Spleen (tissue), 11 donors: ENCODE data around the gene SAFB. TPM values are rescaled to one million over a fixed set of nuclear protein-coding genes. Genes with fewer than 3 reads are reported as not detected.
A peak's percentile ranks its signal among the peaks of the same experiment; 100 is the strongest.

Experiments
- DNase-seq: peaks from one replicate; pipeline ENCODE4 v3.0.0-alpha.2; 2020
- H3K27ac ChIP-seq, 8 donors: fragments of 200-600 bp; sonication (generic) in 7 of 8; 1 replicate in 4 of 8; 2 replicates in 4 of 8; pipeline versions ENCODE4 v1.5.0 to v1.8.0; 2016 to 2021; ENCODE audit warnings: inconsistent platforms in 4 of 8, mild to moderate bottlenecking in 4 of 8, moderate library complexity in 1 of 8
- H3K27me3 ChIP-seq, 7 donors: fragments of 200-600 bp; sonication (generic) in 6 of 7; replicated peaks in 1 of 7; 1 replicate in 4 of 7; 2 replicates in 3 of 7; pipeline versions ENCODE4 v1.5.0 to v1.8.0; 2016 to 2021; ENCODE audit warnings: inconsistent platforms in 3 of 7, mild to moderate bottlenecking in 1 of 7
- H3K36me3 ChIP-seq, 6 donors: fragments of 200-600 bp; sonication (generic) in 5 of 6; 1 replicate in 4 of 6; 2 replicates in 2 of 6; pipeline versions ENCODE4 v1.5.0 to v1.8.0; 2016 to 2021; ENCODE audit warnings: inconsistent platforms in 2 of 6
- H3K4me1 ChIP-seq, 6 donors: fragments of 200-600 bp; sonication (generic) in 5 of 6; 1 replicate in 3 of 6; 2 replicates in 3 of 6; pipeline versions ENCODE4 v1.5.0 to v1.8.0; 2016 to 2021; ENCODE audit warnings: inconsistent platforms in 3 of 6
- H3K4me3 ChIP-seq, 8 donors: fragments of 200-600 bp; sonication (generic) in 7 of 8; 1 replicate in 4 of 8; 2 replicates in 4 of 8; pipeline versions ENCODE4 v1.5.0 to v1.8.0; 2016 to 2021; ENCODE audit warnings: inconsistent platforms in 4 of 8, mild to moderate bottlenecking in 4 of 8, moderate library complexity in 2 of 8
- H3K9me3 ChIP-seq, 8 donors: fragments of 200-600 bp; sonication (generic) in 7 of 8; 1 replicate in 4 of 8; 2 replicates in 4 of 8; pipeline versions ENCODE4 v1.5.0 to v1.8.0; 2016 to 2021; ENCODE audit warnings: inconsistent platforms in 4 of 8
- POLR2A ChIP-seq, 3 donors: fragments of 450-650 bp; IDR thresholded peaks; one replicate each; pipeline ENCODE4 v1.5.1; 2017; ENCODE audit warnings: antibody characterized with exemption in 3 of 3, mild to moderate bottlenecking in 1 of 3
- POLR2AphosphoS5 ChIP-seq, 3 donors: sonication (generic); formaldehyde crosslinking; IDR thresholded peaks; one replicate each; pipeline ENCODE4 v1.5.1; 2017; ENCODE audit warnings: antibody characterized with exemption in 3 of 3
- WGBS, 5 donors: extraction: QIAGEN DNeasy Blood & Tissue Kit in 3 of 5; methylation state at CpG; one replicate each; pipeline versions ENCODE4 v1.1.5 to v1.1.7; 2013 to 2018; 5-methylcytosine and 5-hydroxymethylcytosine counted together
- intact Hi-C: fragments of 100-400 bp; cut with DNase I; formaldehyde crosslinking; loops from one replicate; pipeline ENCODE4 v1.15.0; 2023; ENCODE audit warnings: low total_unique reads
- polyA plus RNA-seq, 3 donors: library from polyadenylated mRNA; stranded (reverse); fragments of 200-250 nt; gene quantifications; one replicate each; pipeline ENCODE4 v1.2.1, GENCODE V29; 2013
- total RNA-seq, 7 donors: library from RNA; depleted of rRNA in 3 of 7; stranded (reverse); fragments of >200 nt in 3 of 7; fragmentation: NEBNext Ultra II Directional in 4 of 7; extraction: Animal tissue kit (Norgen Biotek cat#: 25700) in 4 of 7; gene quantifications; one replicate each; pipeline versions ENCODE4 v1.1.0 to v1.2.1, GENCODE V29; 2016 to 2021
- TF ChIP-seq, protein P1 (sequence below), 11 experiments: fragments of 200-600 bp in 7 of 11; fragments of 450-650 bp in 4 of 11; sonication (generic) in 4 of 11; IDR thresholded peaks in 8 of 11; conservative IDR thresholded peaks in 3 of 11; 1 replicate in 7 of 11; 2 replicates in 4 of 11; pipeline versions ENCODE4 v1.4.0 to v1.8.0; 2016 to 2021; ENCODE audit warnings: antibody characterized with exemption in 11 of 11, inconsistent platforms in 4 of 11, mild to moderate bottlenecking in 1 of 11
- donor health status: healthy with polysubstance abuse.
- donor health status: DM: no; HTN: no; CAD: no; lungs with moderate emphysema.
- donor health status: DM: no; HTN: no; CAD: no.
- donor health status: Bipolar disorder and iron deficiency.
- donor health status: healthy.
- donor health status: DM: no; HTN: no; CAD: no.
- donor health status: DM: yes; HTN: yes; CAD: no.

SAFB gene
- total and polyA plus RNA-seq, 10 donors = 41.7 to 161 (median 99.2) TPM

DNA sequence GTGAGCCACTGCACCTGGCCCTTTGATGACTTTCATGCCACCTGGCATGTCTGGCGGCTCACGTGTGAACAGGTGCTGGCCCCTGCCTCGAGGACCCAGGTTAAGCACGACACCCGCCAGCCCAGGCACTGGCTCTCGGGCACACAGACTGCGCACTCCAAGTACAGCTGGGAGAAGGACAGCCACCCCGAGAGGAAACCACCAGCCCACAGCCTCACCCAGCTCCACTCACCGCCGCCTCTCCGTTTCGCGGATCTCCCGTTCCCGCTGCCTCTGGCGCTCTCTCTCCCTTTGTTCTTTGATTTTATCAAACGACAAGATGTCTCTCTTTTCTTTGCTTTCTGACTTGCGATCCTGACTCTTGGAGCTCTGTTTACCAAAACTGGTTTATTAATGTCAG is 27.8 kb upstream of the SAFB start:
- TF ChIP-seq POLR2AphosphoS5 (IDR thresholded peaks at IDR 0.05) = peak in 1 of 3 donors; percentile 59
- TF ChIP-seq, protein P1, sequence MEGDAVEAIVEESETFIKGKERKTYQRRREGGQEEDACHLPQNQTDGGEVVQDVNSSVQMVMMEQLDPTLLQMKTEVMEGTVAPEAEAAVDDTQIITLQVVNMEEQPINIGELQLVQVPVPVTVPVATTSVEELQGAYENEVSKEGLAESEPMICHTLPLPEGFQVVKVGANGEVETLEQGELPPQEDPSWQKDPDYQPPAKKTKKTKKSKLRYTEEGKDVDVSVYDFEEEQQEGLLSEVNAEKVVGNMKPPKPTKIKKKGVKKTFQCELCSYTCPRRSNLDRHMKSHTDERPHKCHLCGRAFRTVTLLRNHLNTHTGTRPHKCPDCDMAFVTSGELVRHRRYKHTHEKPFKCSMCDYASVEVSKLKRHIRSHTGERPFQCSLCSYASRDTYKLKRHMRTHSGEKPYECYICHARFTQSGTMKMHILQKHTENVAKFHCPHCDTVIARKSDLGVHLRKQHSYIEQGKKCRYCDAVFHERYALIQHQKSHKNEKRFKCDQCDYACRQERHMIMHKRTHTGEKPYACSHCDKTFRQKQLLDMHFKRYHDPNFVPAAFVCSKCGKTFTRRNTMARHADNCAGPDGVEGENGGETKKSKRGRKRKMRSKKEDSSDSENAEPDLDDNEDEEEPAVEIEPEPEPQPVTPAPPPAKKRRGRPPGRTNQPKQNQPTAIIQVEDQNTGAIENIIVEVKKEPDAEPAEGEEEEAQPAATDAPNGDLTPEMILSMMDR (IDR thresholded peaks at IDR 0.05 in 8 of 11, conservative IDR thresholded peaks at IDR 0.05 in 3 of 11) = no peak
- Histone ChIP-seq H3K27ac (no peak overlapping the region), H3K9me3 (no peaks in the 10 kb centered on the region), H3K27me3 (no peaks in the 10 kb centered on the region), H3K4me3 (no peak overlapping the region), H3K36me3 (peaks cover 13 to 100% (median 100%) of the 10 kb centered on the region in 6 donors), H3K4me1 (no peaks in the 10 kb centered on the region)
- WGBS, 5 donors = 93 to 97% (median 95%) methylated on average over 18 of the region's 18 CpGs
- peak; percentile 3 for DNase-seq
- intact Hi-C loops = no loop called here

DNA sequence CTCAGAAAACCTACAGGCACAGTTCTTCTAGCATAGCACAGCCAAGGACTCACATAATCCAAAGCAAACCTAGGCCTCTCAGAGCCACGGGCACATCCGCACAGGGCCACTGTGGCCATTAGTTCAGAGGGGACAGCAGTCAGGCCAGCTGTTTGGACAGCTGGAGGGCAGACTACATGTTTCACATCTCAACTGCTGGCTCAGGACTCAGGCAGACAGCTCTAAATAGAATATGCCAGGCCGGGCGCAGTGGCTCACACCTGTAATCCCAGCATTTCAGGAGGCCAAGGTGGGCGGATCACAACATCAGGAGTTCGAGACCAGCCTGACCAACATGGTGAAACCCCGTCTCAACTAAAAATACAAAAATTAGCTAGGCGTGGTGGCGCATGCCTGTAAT is 27.1 kb upstream of the SAFB start:
- Histone ChIP-seq H3K27me3 (no peaks in the 10 kb centered on the region), H3K4me1 (no peaks in the 10 kb centered on the region), H3K27ac (no peak overlapping the region), H3K4me3 (no peak overlapping the region), H3K36me3 (peaks cover 16 to 100% (median 100%) of the 10 kb centered on the region in 6 donors), H3K9me3 (no peaks in the 10 kb centered on the region)
- intact Hi-C loops = no loop called here
- peak; percentile 12 for DNase-seq
- TF ChIP-seq POLR2AphosphoS5 (IDR thresholded peaks at IDR 0.05) (no peak), POLR2A (IDR thresholded peaks at IDR 0.05) (no peak)
- TF ChIP-seq, protein P1 (IDR thresholded peaks at IDR 0.05 in 8 of 11, conservative IDR thresholded peaks at IDR 0.05 in 3 of 11) = no peak
- WGBS, 5 donors = 92 to 98% (median 95%) methylated on average over 9 of the region's 9 CpGs

DNA sequence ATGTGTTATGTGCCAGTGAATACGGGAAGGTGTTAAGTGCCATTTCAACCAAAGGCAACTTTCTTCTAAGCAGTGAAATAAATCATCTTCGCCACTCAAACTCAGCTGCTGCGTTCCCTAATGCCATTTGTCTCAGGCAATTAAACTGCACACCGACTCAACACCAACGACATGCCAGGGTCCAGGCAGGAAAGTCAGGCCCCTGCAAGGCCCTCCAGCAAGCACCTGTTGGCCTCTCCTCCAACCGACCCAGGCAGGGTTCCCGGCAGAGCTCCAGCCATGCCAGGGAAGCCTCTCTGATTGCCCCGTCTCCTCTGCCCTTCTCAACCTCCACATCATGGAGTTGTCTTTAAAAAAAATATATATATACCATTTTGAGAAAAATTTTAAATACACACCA is 22.1 kb upstream of the SAFB start:
- 92 to 94% (median 93%) methylated on average over 8 of the region's 8 CpGs for WGBS, 5 donors
- H3K27me3 ChIP-seq = no peaks in the 10 kb centered on the region
- intact Hi-C loops = no loop called here
- H3K36me3 ChIP-seq = peaks cover 12 to 100% (median 97%) of the 10 kb centered on the region in 6 donors
- H3K4me3 ChIP-seq = no peak overlapping the region
- TF ChIP-seq POLR2AphosphoS5 (IDR thresholded peaks at IDR 0.05) = no peak
- TF ChIP-seq, protein P1 (IDR thresholded peaks at IDR 0.05 in 8 of 11, conservative IDR thresholded peaks at IDR 0.05 in 3 of 11) = no peak
- no peak for TF ChIP-seq POLR2A (IDR thresholded peaks at IDR 0.05)
- H3K9me3 ChIP-seq = no peaks in the 10 kb centered on the region
- H3K27ac ChIP-seq = no peak overlapping the region
- no peaks in the 10 kb centered on the region for H3K4me1 ChIP-seq
- DNase-seq = no peak

DNA sequence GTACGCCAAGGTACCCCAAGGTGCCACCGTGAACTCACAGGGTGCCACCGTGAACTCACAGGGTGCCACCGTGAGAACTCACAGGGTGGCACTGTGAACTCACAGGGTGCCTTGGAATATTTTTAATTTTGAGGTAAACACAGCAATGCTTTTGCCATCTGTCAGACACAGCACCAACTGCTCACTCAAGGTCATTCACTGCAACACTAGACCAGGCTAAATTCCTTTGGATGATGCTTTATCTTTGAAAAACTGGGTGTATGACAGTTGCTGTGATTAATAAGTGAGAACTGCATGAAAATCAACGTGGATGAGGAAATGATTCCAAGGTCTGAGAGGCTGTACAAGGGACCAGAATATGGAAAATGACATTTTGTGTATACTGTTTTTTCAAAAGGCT is 19.3 kb upstream of the SAFB start:
- H3K36me3 ChIP-seq = peaks cover 6 to 100% (median 96%) of the 10 kb centered on the region in 6 donors
- no peak overlapping the region for H3K27ac ChIP-seq
- H3K4me1 ChIP-seq = peaks cover 0 to 15% (median 0%) of the 10 kb centered on the region in 6 donors
- no peak overlapping the region for H3K4me3 ChIP-seq
- no peaks in the 10 kb centered on the region for H3K9me3 ChIP-seq
- 86 to 91% (median 91%) methylated on average over 5 of the region's 5 CpGs for WGBS, 5 donors
- TF ChIP-seq POLR2A (IDR thresholded peaks at IDR 0.05) (no peak), POLR2AphosphoS5 (IDR thresholded peaks at IDR 0.05) (no peak)
- TF ChIP-seq, protein P1 (IDR thresholded peaks at IDR 0.05 in 8 of 11, conservative IDR thresholded peaks at IDR 0.05 in 3 of 11) = no peak
- no peak for DNase-seq
- no peaks in the 10 kb centered on the region for H3K27me3 ChIP-seq
- intact Hi-C loops = no loop called here
